Measurements from ENCODE around the gene MOB2.

MOB2 gene

DNA sequence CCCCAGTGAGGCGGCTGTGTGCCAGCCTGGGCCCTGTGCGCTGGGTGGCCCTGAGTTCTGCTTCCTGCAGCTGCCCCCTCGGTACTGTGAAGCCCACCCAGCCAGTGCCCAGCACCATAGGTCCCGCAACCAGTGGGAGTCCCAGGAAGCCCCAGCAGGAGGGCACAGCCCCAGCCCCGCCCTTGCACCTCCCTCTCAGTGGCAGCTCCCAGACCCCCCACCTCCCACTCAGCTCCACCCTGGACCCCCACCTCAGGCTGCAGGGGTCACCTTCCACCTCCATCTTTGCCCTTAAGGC is 30.9 kb downstream of the MOB2 start:
- DNase-seq (ENCODE audit: low spot score), result no peak

DNA sequence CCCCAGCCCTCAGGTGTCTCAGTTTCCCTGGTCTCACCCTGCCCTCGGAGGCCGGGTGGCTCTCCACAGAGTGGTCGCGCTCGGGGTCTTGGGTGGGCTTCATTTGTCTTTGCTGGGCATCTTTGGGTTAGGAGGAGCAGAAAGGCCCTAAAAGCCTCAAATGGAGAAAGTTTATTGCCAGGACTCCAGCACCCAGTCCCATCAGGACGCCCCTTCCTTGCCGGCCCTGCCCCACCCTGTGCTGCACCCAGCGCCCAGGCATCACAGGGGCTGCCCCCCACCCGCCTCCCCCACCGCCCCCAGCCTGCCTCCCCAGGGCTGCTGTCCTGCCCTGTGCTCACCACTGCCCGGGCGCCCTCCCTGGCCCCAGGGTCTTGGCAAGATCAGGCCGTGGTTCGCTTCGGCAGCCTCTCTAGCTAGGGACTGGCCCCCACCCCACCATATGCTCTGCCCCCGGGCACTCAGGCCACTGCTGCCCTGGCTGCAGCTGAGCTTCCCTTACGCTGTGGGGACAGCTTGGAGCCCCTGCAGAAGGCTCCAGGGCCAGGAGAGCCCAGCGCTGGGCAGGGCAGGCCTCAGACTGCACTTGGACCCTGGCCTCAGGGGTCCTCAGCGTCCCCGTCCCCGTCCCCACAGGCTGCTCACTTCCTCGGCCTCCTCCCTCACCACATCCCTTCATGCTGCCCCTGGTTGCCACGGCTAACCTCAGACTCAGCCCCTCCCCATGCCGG is 31.4 kb downstream of the MOB2 start:
- DNase-seq (ENCODE audit: low spot score), result no peak

DNA sequence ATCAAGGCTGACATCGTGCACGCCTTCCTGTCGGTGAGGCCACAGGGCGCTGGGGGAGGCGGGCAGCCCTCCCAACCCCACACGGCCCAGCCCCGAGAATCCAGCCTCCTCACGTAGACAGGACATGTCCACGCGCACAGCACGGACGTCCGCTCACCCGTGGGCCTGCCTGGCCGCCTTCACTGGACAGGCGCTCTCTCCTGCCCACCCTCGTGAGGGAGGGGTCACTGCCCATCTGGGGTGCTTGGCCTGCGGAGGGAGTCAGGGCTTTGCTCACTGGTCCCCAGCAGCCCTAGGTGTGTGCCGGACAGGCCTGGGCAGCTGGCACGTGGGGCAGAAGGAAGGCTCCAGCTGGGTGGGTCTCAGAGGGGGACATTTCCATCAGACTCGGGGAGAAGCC is 32.0 kb downstream of the MOB2 start:
- no peak for DNase-seq (ENCODE audit: low spot score)

GRCh38 chr11:1453611-1454034 is 33.0 kb downstream of the MOB2 start:
- peak; percentile 65 for DNase-seq (ENCODE audit: low spot score)

GRCh38 chr11:1452744-1453143 is 33.8 kb downstream of the MOB2 start:
- no peak for DNase-seq (ENCODE audit: low spot score)

GRCh38 chr11:1451781-1452470 is 34.7 kb downstream of the MOB2 start:
- no peak for DNase-seq (ENCODE audit: low spot score)

DNA sequence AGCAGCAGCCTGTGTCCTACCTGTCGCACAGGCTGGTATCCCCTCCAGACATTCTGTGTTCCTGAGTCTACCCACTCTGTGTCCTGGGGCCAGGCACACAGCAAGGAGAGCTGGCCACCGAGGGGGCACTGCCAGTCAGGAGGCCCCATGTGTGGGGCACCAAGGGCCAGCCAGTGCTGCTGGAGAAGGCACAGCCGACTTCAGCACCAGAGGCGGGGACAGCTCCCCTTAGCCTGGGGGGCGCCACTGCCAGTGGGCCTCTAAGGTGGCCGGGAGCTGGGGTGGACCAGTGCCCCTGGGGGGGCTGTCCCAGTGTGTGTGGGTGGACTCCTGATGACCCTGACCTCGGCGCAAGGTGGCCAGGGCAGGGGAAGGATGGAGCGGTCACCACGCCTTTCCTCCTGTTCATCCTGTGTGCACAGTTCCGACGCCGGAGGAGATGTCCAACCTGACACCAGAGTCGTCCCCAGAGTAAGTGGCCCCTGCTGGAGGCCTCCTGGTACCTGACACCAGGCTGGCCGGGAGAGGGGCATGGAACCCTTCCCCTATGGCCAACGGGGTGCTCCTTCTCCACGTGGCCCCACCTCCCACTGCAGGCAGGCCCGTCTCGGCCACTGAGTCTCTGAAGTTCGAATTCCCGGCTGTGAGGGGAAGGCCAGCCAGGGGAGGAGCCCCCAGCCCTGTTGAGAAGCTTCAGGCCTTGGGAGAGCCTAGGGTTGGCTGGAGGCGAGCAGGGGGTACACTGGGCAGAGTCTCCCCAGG is 35.4 kb downstream of the MOB2 start:
- DNase-seq (ENCODE audit: low spot score), result no peak

GRCh38 chr11:1450344-1450875 is 36.2 kb downstream of the MOB2 start:
- no peak for DNase-seq (ENCODE audit: low spot score)

DNA sequence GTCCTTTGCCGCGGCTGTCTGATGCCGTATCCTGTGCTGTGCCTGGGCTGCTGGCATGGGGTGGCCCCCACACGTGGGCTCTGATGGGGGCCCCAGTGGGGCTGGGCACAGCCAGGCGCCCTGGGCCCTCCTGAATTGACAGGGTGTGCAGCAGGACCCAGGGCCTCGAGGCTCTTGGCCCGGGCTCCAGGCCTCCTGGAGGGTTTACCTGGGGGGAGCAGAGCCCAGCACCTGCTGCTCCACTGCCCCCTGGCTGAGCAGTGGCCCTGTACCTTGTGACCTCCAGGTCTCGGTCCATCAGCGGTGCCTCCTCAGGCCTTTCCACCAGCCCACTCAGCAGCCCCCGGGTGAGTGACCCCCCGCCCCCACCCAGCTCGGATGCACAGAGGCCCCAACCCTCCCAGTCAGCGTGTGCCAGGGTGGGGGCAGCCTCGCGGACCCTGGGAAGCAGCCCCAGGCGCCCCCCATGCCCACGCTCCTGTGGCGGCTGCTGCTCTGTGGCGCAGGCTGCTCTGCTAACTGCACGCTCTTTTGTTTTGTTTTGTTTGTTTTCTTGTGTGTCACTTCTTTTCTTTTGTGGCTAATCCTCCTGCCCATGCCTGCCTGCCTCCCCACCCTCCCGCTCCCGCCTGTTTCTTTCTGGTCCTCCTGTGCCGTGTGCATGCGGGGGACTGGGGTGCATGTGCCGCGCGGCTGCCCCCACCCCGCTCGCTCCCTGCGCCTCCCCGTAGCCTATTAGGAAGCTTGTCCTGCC is 36.9 kb downstream of the MOB2 start:
- no peak for DNase-seq (ENCODE audit: low spot score)

DNA sequence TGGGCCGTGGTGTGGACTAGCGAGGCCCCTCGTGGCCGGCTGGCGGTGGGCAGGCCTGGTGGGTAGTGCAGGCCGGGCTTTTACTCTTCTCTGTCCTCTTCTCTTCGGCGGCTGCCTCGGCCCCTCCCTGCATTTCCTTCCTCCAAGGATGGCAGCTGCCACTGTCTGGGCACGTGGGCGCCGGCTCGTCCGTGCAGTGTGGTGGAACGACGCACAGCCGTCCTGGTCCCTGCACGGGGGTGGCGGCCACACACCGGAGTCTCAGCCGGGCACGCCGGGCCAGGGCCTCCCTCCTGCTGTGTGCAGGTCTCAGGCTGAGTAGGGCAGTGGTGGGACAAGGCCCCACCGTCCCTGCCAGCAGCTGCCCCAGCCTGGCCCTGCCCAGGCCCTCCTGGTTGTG is 37.7 kb downstream of the MOB2 start:
- no peak for DNase-seq (ENCODE audit: low spot score)

DNA sequence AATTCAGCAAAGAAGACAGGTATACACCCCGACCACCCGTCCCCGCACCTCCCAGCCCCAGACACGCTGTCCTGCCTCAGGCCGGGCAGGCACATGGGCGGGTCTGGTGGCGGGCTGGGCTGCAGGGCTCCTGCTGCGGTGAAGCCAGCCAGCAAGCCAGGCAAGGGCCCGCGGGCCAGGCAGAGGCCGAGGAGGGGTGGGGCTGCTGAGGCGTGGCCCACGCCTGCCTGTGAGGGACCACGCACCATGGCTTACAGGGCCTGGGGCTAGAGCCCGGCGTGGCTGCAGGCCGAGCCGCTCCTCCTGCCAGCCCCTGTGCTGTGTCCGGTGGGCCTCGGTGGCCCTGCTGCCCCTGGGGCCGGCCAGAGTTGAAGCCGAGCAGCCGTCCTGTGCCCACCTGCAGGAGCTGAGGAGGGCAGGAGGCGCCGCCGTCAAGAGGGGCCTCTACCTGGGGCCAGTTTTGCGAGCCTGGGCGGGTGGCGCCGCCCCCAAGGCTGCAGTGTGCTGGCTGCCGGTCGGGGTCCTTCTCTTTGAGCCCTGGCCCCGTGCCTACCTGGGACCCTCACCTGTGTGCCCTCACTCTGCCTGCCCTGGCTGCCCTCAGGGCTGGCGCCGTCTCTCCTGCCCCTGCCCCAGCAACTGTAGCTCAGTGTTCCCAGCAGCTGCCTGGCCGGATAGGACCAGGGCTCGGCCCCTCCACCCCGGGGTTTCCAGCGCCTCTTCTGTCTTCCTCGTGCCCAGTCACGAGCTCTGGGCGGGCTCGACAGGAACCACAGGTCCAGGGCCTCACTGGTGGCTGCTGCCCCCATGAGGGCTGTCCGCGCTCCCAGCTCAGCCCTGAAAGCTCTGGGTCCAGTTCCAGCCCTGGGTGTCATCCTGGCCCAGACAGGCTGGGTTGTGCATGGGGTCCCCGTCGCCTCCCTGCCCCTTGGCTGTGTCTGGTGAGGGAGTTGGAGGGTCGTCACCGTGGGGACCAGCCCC is 38.4 kb downstream of the MOB2 start:
- no peak for DNase-seq (ENCODE audit: low spot score)

DNA sequence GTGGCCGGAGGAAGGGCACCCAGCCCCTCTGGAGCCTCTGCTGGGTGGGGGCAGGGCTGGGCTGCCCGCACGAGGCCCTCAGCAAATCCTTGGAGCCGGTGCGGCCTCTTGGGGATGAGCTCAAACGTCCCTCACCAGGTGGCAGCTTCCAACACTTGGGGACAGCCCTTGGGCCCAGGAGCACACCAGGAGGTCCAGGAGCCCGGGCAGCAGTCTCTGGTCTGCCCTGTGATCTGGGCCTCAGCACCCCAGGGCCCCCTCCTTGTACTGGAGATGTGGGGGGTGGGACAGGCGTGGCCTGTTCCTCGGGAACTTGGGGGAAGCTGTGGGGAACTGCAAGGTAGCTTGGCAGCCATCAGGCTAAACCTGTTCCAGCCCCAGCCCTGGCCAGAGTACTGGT is 40.0 kb downstream of the MOB2 start:
- DNase-seq (ENCODE audit: low spot score), result no peak

- no peak for DNase-seq (ENCODE audit: low spot score)
Measured at GRCh38 chr11:1445741-1446445, 40.7 kb downstream of the MOB2 start.

- no peak for DNase-seq (ENCODE audit: low spot score)
Measured at GRCh38 chr11:1444823-1445422, 41.7 kb downstream of the MOB2 start.

- DNase-seq (ENCODE audit: low spot score), result no peak
Measured at GRCh38 chr11:1444321-1444720, 42.3 kb downstream of the MOB2 start.

- DNase-seq (ENCODE audit: low spot score), result no peak
Measured at GRCh38 chr11:1443737-1444136, 42.8 kb downstream of the MOB2 start.

GRCh38 chr11:1442807-1443366 is 43.7 kb downstream of the MOB2 start:
- DNase-seq (ENCODE audit: low spot score), result no peak

GRCh38 chr11:1442163-1442562 is 44.4 kb downstream of the MOB2 start:
- no peak for DNase-seq (ENCODE audit: low spot score)

- no peak for DNase-seq (ENCODE audit: low spot score)
Measured at GRCh38 chr11:1440496-1440895, 46.1 kb downstream of the MOB2 start.

DNA sequence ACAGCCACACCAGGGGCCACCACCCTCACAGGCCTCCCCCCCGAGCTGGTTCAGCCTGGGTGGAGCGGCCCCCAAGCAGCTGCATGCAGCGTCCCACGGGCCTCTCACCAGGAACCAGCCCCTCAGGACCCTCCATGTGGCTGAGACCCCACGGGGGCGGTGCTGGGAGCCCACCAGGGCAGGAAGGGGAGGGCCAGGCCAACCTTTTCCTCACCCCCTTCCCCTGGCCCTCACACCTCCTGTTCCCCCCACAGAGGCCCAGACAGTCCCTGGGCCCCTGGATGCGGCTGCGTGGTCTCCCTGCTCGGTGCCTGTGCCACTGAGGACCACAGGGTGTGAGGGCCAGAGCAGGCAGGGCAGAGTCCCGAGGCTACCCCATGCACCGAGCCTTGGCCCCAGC is 46.5 kb downstream of the MOB2 start:
- DNase-seq (ENCODE audit: low spot score), result no peak
